ENCODE results near the gene GRIA4. TPM values are rescaled to one million over a fixed set of nuclear protein-coding genes. Genes with fewer than 3 reads are reported as not detected.

GRIA4 gene
- total and polyA plus RNA-seq, 4 donors, result not detected

DNA sequence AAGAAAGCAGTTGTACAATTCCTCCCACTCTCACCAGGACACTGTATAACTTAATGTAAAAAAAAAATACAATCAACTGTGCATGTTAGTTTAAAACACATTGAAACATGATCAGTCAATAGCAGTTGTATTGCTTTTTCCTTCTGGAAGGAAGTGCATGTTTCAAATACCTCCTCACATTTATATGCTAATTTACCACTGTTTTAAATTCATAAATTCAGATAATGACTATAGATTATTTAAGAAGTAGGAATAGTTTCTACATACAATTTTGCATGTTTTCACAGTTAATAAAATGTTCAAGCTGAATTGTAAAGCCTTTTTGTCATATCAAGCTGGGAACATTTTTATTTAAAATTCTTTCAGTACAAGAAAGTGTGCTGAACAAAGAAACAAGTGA, 3.3 kb downstream of the GRIA4 start:
- DNase-seq (ENCODE audit: low spot score), result no peak
- peaks cover 0 to 8% (median 0%) of the 10 kb centered on the region in 4 donors for H3K4me1 ChIP-seq (ENCODE audit: control insufficient read depth in 4 of 4, insufficient read depth in 4 of 4, low read length in 3 of 4)
- no peak overlapping the region for H3K9ac ChIP-seq (ENCODE audit: low read depth in 1 of 2, low read length in 2 of 2)
- no peak for TF ChIP-seq RXRA (IDR thresholded peaks at IDR 0.05)
- TF ChIP-seq EGR1 (IDR thresholded peaks at IDR 0.05; ENCODE audit: low read depth in 2 of 2), result no peak
- no peak for TF ChIP-seq FOXA2 (IDR thresholded peaks at IDR 0.05)
- no peak for TF ChIP-seq HNF4G (IDR thresholded peaks at IDR 0.05)
- TF ChIP-seq MAX (IDR thresholded peaks at IDR 0.05), result no peak
- no peak for TF ChIP-seq JUND (IDR thresholded peaks at IDR 0.05)
- TF ChIP-seq FOXA1 (IDR thresholded peaks at IDR 0.05), result no peak
- TF ChIP-seq, protein P1, sequence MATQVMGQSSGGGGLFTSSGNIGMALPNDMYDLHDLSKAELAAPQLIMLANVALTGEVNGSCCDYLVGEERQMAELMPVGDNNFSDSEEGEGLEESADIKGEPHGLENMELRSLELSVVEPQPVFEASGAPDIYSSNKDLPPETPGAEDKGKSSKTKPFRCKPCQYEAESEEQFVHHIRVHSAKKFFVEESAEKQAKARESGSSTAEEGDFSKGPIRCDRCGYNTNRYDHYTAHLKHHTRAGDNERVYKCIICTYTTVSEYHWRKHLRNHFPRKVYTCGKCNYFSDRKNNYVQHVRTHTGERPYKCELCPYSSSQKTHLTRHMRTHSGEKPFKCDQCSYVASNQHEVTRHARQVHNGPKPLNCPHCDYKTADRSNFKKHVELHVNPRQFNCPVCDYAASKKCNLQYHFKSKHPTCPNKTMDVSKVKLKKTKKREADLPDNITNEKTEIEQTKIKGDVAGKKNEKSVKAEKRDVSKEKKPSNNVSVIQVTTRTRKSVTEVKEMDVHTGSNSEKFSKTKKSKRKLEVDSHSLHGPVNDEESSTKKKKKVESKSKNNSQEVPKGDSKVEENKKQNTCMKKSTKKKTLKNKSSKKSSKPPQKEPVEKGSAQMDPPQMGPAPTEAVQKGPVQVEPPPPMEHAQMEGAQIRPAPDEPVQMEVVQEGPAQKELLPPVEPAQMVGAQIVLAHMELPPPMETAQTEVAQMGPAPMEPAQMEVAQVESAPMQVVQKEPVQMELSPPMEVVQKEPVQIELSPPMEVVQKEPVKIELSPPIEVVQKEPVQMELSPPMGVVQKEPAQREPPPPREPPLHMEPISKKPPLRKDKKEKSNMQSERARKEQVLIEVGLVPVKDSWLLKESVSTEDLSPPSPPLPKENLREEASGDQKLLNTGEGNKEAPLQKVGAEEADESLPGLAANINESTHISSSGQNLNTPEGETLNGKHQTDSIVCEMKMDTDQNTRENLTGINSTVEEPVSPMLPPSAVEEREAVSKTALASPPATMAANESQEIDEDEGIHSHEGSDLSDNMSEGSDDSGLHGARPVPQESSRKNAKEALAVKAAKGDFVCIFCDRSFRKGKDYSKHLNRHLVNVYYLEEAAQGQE (IDR thresholded peaks at IDR 0.05), result no peak
- TF ChIP-seq, protein P2, sequence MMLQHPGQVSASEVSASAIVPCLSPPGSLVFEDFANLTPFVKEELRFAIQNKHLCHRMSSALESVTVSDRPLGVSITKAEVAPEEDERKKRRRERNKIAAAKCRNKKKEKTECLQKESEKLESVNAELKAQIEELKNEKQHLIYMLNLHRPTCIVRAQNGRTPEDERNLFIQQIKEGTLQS (IDR thresholded peaks at IDR 0.05), result no peak
- TF ChIP-seq NR2F2 (IDR thresholded peaks at IDR 0.05), result no peak
- no peak for TF ChIP-seq RAD21 (IDR thresholded peaks at IDR 0.05)
- no peak for TF ChIP-seq SP1 (IDR thresholded peaks at IDR 0.05)
- no peak for TF ChIP-seq CTCF (IDR thresholded peaks at IDR 0.05; ENCODE audit: low read depth, low read length, missing input control)
- peaks cover 0 to 6% (median 1%) of the 10 kb centered on the region in 4 donors for H3K27me3 ChIP-seq (ENCODE audit: control insufficient read depth in 4 of 4, insufficient read depth in 4 of 4, low read length in 3 of 4)
- H3K36me3 ChIP-seq (ENCODE audit: control insufficient read depth in 4 of 4, insufficient read depth in 3 of 4, low read depth in 1 of 4, low read length in 3 of 4), result no peaks in the 10 kb centered on the region
- no peak overlapping the region for H3K27ac ChIP-seq (ENCODE audit: low read depth in 1 of 2, low read length in 2 of 2)
- H3K4me3 ChIP-seq (ENCODE audit: low read depth in 1 of 3, low read length in 3 of 3), result no peak overlapping the region
- no peaks in the 10 kb centered on the region for H3K9me3 ChIP-seq (ENCODE audit: control insufficient read depth in 4 of 4, low read length in 3 of 4)

- 60% methylated on average over 2 of the region's 2 CpGs for WGBS
- Histone ChIP-seq H3K27me3 (ENCODE audit: control insufficient read depth in 4 of 4, insufficient read depth in 4 of 4, low read length in 3 of 4) (no peaks in the 10 kb centered on the region), H3K4me3 (ENCODE audit: low read depth in 1 of 3, low read length in 3 of 3) (no peak overlapping the region), H3K4me1 (ENCODE audit: control insufficient read depth in 4 of 4, insufficient read depth in 4 of 4, low read length in 3 of 4) (no peaks in the 10 kb centered on the region), H3K9ac (ENCODE audit: low read depth in 1 of 2, low read length in 2 of 2) (no peak overlapping the region), H3K27ac (ENCODE audit: low read depth in 1 of 2, low read length in 2 of 2) (no peak overlapping the region), H3K9me3 (ENCODE audit: control insufficient read depth in 4 of 4, low read length in 3 of 4) (no peaks in the 10 kb centered on the region), H3K36me3 (ENCODE audit: control insufficient read depth in 4 of 4, insufficient read depth in 3 of 4, low read depth in 1 of 4, low read length in 3 of 4) (no peaks in the 10 kb centered on the region)
- TF ChIP-seq, protein P1 (IDR thresholded peaks at IDR 0.05), result no peak
- no peak for TF ChIP-seq EGR1 (IDR thresholded peaks at IDR 0.05; ENCODE audit: low read depth in 2 of 2)
- TF ChIP-seq FOXA2 (IDR thresholded peaks at IDR 0.05), result no peak
- TF ChIP-seq MAX (IDR thresholded peaks at IDR 0.05), result no peak
- no peak for TF ChIP-seq FOXA1 (IDR thresholded peaks at IDR 0.05)
- TF ChIP-seq NR2F2 (IDR thresholded peaks at IDR 0.05), result no peak
- no peak for DNase-seq (ENCODE audit: low spot score)
Measured at GRCh38 chr11:105618343-105618955, 8.6 kb downstream of the GRIA4 start.

Measured in liver (tissue), 9 donors.